SK-N-SH (cell line): ENCODE results near the gene ETV6. TPM values are rescaled to one million over a fixed set of nuclear protein-coding genes. Genes with fewer than 3 reads are reported as not detected.
A peak's percentile ranks its signal among the peaks of the same experiment; 100 is the strongest.

ENCODE experiments used
- CTCF ChIA-PET: fragments of 300-600, 350-600 bp; formaldehyde crosslinking; extraction: SDS; loops from one replicate; lab custom pipeline; 2021; lab: Yijun Ruan, JAX
- POLR2A ChIA-PET: fragments of 350-600 bp; sonication (Branson Sonifier 250); formaldehyde crosslinking; extraction: SDS; loops from one replicate; lab custom pipeline; 2020; ENCODE audit warnings: antibody characterized with exemption, inconsistent platforms; lab: Yijun Ruan, JAX
- DNase-seq: peaks from one replicate; pipeline ENCODE4 v3.0.0; 2012
- H2AFZ ChIP-seq: fragments of 200-600 bp; sonication (generic); 2 replicates; pipeline ENCODE4 v1.8.1; 2016; ENCODE audit warnings: antibody characterized with exemption, mild to moderate bottlenecking, low read depth
- H3F3A ChIP-seq: fragments of 200-600 bp; sonication (generic); replicated peaks from 2 replicates; pipeline ENCODE3; 2016; ENCODE audit warnings: antibody characterized with exemption, mild to moderate bottlenecking; ENCODE audit not compliant: insufficient read depth
- H3K27ac ChIP-seq, 2 experiments: fragments of 200-500 bp in 1 of 2; fragments of 200-600 bp in 1 of 2; sonication (Bioruptor generic) in 1 of 2; sonication (generic), shearing (Covaris generic) in 1 of 2; 2 replicates each; pipeline versions ENCODE4 v1.5.1 to v1.6.1; 2014 to 2016; ENCODE audit warnings: low read depth in 2 of 2, inconsistent platforms in 1 of 2, low read length in 1 of 2, mild to moderate bottlenecking in 1 of 2, mixed read lengths in 1 of 2
- H3K27me3 ChIP-seq: fragments of 200-600 bp; sonication (generic), shearing (Covaris generic); 2 replicates; pipeline ENCODE4 v1.6.1; 2016; ENCODE audit warnings: mixed run types; ENCODE audit not compliant: insufficient read depth
- H3K36me3 ChIP-seq, 2 experiments: fragments of 200-500 bp in 1 of 2; fragments of 200-600 bp in 1 of 2; sonication (Bioruptor generic) in 1 of 2; sonication (generic) in 1 of 2; replicated peaks in 1 of 2; 2 replicates each; pipeline versions ENCODE3 to v1.5.1; 2014 to 2016; ENCODE audit warnings: low read length in 1 of 2, mild to moderate bottlenecking in 1 of 2; ENCODE audit not compliant: insufficient read depth in 2 of 2, control insufficient read depth in 1 of 2
- H3K4me1 ChIP-seq, 2 experiments: fragments of 200-500 bp in 1 of 2; fragments of 200-600 bp in 1 of 2; sonication (Bioruptor generic) in 1 of 2; sonication (generic), shearing (Covaris generic) in 1 of 2; 2 replicates each; pipeline versions ENCODE4 v1.5.1 to v1.6.1; 2014 to 2016; ENCODE audit warnings: low read depth in 1 of 2, low read length in 1 of 2, mixed run types in 1 of 2; ENCODE audit not compliant: insufficient read depth in 2 of 2, control insufficient read depth in 1 of 2
- H3K4me2 ChIP-seq: fragments of 200-600 bp; sonication (generic), shearing (Covaris generic); 2 replicates; pipeline ENCODE4 v1.6.1; 2017; ENCODE audit warnings: mixed run types
- H3K4me3 ChIP-seq, 2 experiments: fragments of 200-500 bp in 1 of 2; fragments of 200-600 bp in 1 of 2; sonication (Bioruptor generic) in 1 of 2; sonication (generic), shearing (Covaris generic) in 1 of 2; 2 replicates each; pipeline versions ENCODE4 v1.5.1 to v1.8.1; 2014 to 2016; ENCODE audit warnings: low read depth in 2 of 2, inconsistent platforms in 1 of 2, low read length in 1 of 2, mild to moderate bottlenecking in 1 of 2, mixed read lengths in 1 of 2, moderate library complexity in 1 of 2
- H3K79me2 ChIP-seq: fragments of 200-600 bp; sonication (generic); 2 replicates; pipeline ENCODE4 v1.8.1; 2017; ENCODE audit warnings: mild to moderate bottlenecking; ENCODE audit not compliant: insufficient read depth
- H3K9ac ChIP-seq: fragments of 200-600 bp; sonication (generic); 2 replicates; pipeline ENCODE4 v1.6.1; 2017; ENCODE audit warnings: mixed run types
- H3K9me2 ChIP-seq: fragments of 200-600 bp; sonication (generic); 2 replicates; pipeline ENCODE4 v1.6.1; 2017; ENCODE audit warnings: mixed run types
- H3K9me3 ChIP-seq: fragments of 200-600 bp; sonication (generic); 2 replicates; pipeline ENCODE4 v1.6.1; 2017; ENCODE audit warnings: mixed run types, mild to moderate bottlenecking, moderate library complexity
- H4K20me1 ChIP-seq: fragments of 200-600 bp; sonication (generic); 2 replicates; pipeline ENCODE4 v1.6.1; 2017; ENCODE audit warnings: mild to moderate bottlenecking, mixed run types; ENCODE audit not compliant: insufficient read depth
- CTCF ChIP-seq: fragments of 200-600 bp; sonication (generic); IDR thresholded peaks from 2 replicates; pipeline ENCODE4 v1.6.1; 2017; ENCODE audit warnings: antibody characterized with exemption, mild to moderate bottlenecking, moderate library complexity
- ELF1 ChIP-seq: IDR thresholded peaks from 2 replicates; pipeline ENCODE4 v1.4.0; 2012
- EP300 ChIP-seq, 2 experiments: IDR thresholded peaks; 2 replicates each; pipeline versions ENCODE4 v1.4.0 to v1.6.1; 2012; ENCODE audit warnings: borderline replicate concordance in 1 of 2, low read depth in 1 of 2, low read length in 1 of 2
- FOXJ3 ChIP-seq: sonication (generic); formaldehyde crosslinking; IDR thresholded peaks from 2 replicates; pipeline ENCODE4 v1.5.1; 2020; ENCODE audit warnings: mild to moderate bottlenecking, missing genetic modification reagents
- FOXM1 ChIP-seq: IDR thresholded peaks from 2 replicates; pipeline ENCODE4 v1.4.0; 2012; ENCODE audit warnings: low read depth, mild to moderate bottlenecking
- GABPA ChIP-seq: IDR thresholded peaks from 2 replicates; pipeline ENCODE4 v1.4.0; 2012; ENCODE audit warnings: low read depth, mild to moderate bottlenecking
- GATA2 ChIP-seq: sonication (generic); formaldehyde crosslinking; IDR thresholded peaks from 2 replicates; pipeline ENCODE4 v1.5.0; 2020; ENCODE audit warnings: mild to moderate bottlenecking, missing genetic modification reagents
- JUND ChIP-seq: IDR thresholded peaks from 2 replicates; pipeline ENCODE4 v1.4.0; 2012
- MAX ChIP-seq: IDR thresholded peaks from 2 replicates; pipeline ENCODE4 v1.4.0; 2012; ENCODE audit warnings: low read depth
- MEF2A ChIP-seq: IDR thresholded peaks from 2 replicates; pipeline ENCODE4 v1.4.0; 2012; ENCODE audit warnings: low read depth, borderline replicate concordance
- NFIC ChIP-seq: IDR thresholded peaks from 2 replicates; pipeline ENCODE4 v1.4.0; 2012; ENCODE audit warnings: borderline replicate concordance
- POLR2AphosphoS5 ChIP-seq: IDR thresholded peaks from 2 replicates; pipeline ENCODE4 v1.6.1; 2012; ENCODE audit warnings: low read depth, low read length
- RAD21 ChIP-seq: IDR thresholded peaks from 2 replicates; pipeline ENCODE4 v1.6.1; 2012; ENCODE audit warnings: mild to moderate bottlenecking, low read length
- RCOR1 ChIP-seq: fragments of 150-350 bp; IDR thresholded peaks from 2 replicates; pipeline ENCODE4 v1.6.1; 2017; ENCODE audit warnings: antibody characterized with exemption, low read length
- RFX5 ChIP-seq: IDR thresholded peaks from 2 replicates; pipeline ENCODE4 v1.6.1; 2012; ENCODE audit warnings: mild to moderate bottlenecking, improper control_type of control experiment, low read length
- RXRA ChIP-seq: IDR thresholded peaks from 2 replicates; pipeline ENCODE4 v1.4.0; 2012; ENCODE audit warnings: low read depth, mild to moderate bottlenecking, borderline replicate concordance
- TEAD4 ChIP-seq: IDR thresholded peaks from 2 replicates; pipeline ENCODE4 v1.4.0; 2012; ENCODE audit warnings: mild to moderate bottlenecking, borderline replicate concordance; ENCODE audit not compliant: insufficient read depth
- WGBS: methylation state at CpG from one replicate; pipeline ENCODE4 v1.1.6; 2017; ENCODE audit warnings: low lambda C conversion rate; 5-methylcytosine and 5-hydroxymethylcytosine counted together
- polyA plus RNA-seq, 3 experiments: library from polyadenylated mRNA; depleted of rRNA; stranded (reverse); fragments of >200 nt; gene quantifications; 2 replicates each; pipeline ENCODE4 v1.2.3, GENCODE V29; 2012
- TF ChIP-seq, protein P1 (sequence below): IDR thresholded peaks from 2 replicates; pipeline ENCODE4; 2012
- TF ChIP-seq, protein P2 (sequence below): IDR thresholded peaks from 2 replicates; pipeline ENCODE4 v1.4.0; 2012; ENCODE audit warnings: low read depth, borderline replicate concordance

The ETV6 gene
- polyA plus RNA-seq, 1 of the 3 experiments (the other 2 are of a cell fraction): 4.0 TPM

GRCh38 chr12:11658791-11659190 lies 9.3 kb downstream of the ETV6 start (continued):
- TF ChIP-seq GABPA: no peak
- TF ChIP-seq RXRA: no peak
- TF ChIP-seq TEAD4: peak; percentile 40; the same call in 1 of the 2 replicates
- TF ChIP-seq MEF2A: no peak
- no peak for TF ChIP-seq FOXJ3
- TF ChIP-seq POLR2AphosphoS5: no peak
- TF ChIP-seq, protein P1, sequence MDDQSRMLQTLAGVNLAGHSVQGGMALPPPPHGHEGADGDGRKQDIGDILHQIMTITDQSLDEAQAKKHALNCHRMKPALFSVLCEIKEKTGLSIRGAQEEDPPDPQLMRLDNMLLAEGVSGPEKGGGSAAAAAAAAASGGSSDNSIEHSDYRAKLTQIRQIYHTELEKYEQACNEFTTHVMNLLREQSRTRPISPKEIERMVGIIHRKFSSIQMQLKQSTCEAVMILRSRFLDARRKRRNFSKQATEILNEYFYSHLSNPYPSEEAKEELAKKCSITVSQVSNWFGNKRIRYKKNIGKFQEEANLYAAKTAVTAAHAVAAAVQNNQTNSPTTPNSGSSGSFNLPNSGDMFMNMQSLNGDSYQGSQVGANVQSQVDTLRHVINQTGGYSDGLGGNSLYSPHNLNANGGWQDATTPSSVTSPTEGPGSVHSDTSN: peak; percentile 82
- no peak for TF ChIP-seq RFX5
- TF ChIP-seq MAX: no peak
- no peak; the same call in 1 of the 2 replicates for TF ChIP-seq NFIC
- no peak for TF ChIP-seq FOXM1
- peak; percentile 19 to 26; a peak in 1 of 4 replicates for TF ChIP-seq EP300 (IDR thresholded peaks at IDR 0.05; ENCODE audit: borderline replicate concordance in 1 of 2, low read depth in 1 of 2, low read length in 1 of 2)
- no peak for TF ChIP-seq CTCF
- TF ChIP-seq, protein P2, sequence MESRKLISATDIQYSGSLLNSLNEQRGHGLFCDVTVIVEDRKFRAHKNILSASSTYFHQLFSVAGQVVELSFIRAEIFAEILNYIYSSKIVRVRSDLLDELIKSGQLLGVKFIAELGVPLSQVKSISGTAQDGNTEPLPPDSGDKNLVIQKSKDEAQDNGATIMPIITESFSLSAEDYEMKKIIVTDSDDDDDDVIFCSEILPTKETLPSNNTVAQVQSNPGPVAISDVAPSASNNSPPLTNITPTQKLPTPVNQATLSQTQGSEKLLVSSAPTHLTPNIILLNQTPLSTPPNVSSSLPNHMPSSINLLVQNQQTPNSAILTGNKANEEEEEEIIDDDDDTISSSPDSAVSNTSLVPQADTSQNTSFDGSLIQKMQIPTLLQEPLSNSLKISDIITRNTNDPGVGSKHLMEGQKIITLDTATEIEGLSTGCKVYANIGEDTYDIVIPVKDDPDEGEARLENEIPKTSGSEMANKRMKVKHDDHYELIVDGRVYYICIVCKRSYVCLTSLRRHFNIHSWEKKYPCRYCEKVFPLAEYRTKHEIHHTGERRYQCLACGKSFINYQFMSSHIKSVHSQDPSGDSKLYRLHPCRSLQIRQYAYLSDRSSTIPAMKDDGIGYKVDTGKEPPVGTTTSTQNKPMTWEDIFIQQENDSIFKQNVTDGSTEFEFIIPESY: no peak

DNA sequence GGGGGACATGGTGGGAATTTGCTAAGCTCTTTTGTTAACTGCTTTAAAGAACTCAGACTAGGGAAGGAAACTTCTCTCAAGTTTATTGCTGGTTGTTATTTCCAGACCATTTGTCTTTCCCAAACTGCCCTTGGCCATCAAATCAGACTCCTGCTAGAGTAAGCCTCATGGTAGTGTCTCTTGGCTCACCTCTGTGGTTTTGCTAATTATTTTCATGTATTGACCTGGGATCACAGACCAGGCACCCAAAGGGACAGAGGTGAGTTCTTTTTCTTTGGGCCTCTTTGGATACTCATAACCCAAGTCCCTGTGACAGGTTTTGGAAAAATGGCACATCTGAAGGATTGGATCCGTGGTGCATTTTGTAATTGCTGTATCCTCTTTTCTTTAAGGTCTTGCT lies 11.2 kb downstream of the ETV6 start:
- no peak for DNase-seq
- Histone ChIP-seq H3K9me2 (no peaks in the 10 kb centered on the region), H3K4me2 (no peak overlapping the region), H3F3A (peaks cover 8% of the 10 kb centered on the region), H3K4me1 (peaks cover 3 to 25% of the 10 kb centered on the region in 2 experiments; a peak in 3 of 4 replicates), H2AFZ (no peak overlapping the region), H4K20me1 (peaks cover 53% of the 10 kb centered on the region), H3K27ac (no peak overlapping the region), H3K9ac (no peak overlapping the region), H3K79me2 (peaks cover 98% of the 10 kb centered on the region), H3K4me3 (no peak overlapping the region), H3K27me3 (no peaks in the 10 kb centered on the region), H3K9me3 (no peaks in the 10 kb centered on the region), H3K36me3 (no peaks in the 10 kb centered on the region)
- TF ChIP-seq EP300 (IDR thresholded peaks at IDR 0.05; ENCODE audit: borderline replicate concordance in 1 of 2, low read depth in 1 of 2, low read length in 1 of 2) (no peak), GATA2 (CRISPR knock-in tag) (no peak), MAX (no peak), JUND (no peak), FOXM1 (no peak), RXRA (no peak), RCOR1 (no peak), ELF1 (no peak), RAD21 (no peak)
- POLR2A ChIA-PET: no interaction called here
- CTCF ChIA-PET: no interaction called here
- WGBS: 100% methylated on average over 1 of the region's 1 CpG
